T47D (cell line): Measurements from ENCODE around the gene LSS.

Source experiments
- DNase-seq, 2 experiments: peaks; one replicate each; pipeline versions ENCODE4 v3.0.0 to v3.0.0-alpha.2; 2011 to 2012; ENCODE audit warnings: low read depth in 1 of 2, low spot score in 1 of 2
- JUND ChIP-seq: IDR thresholded peaks from 2 replicates; pipeline ENCODE4 v1.6.1; 2012; ENCODE audit warnings: low read depth
- in situ Hi-C: cut with HindIII; loops from 2 replicates; pipeline ENCODE4 v1.10.0; 2016; ENCODE audit warnings: low sequenced_read_pairs, low pct_unique_long_range_greater_than_20kb

LSS gene

GRCh38 chr21:46139686-46140085, 88.9 kb downstream of the LSS start:
- in situ Hi-C loops, result no loop called here
- no peak for DNase-seq
- no peak for TF ChIP-seq JUND

GRCh38 chr21:46138383-46138970, 90.1 kb downstream of the LSS start:
- no peak for TF ChIP-seq JUND
- in situ Hi-C loops, result no loop called here
- DNase-seq, result no peak
